A549 (cell line): ENCODE results near the gene RALGDS. TPM values are rescaled to one million over a fixed set of nuclear protein-coding genes. Genes with fewer than 3 reads are reported as not detected.
A peak's percentile ranks its signal among the peaks of the same experiment; 100 is the strongest.

Experiments used
- CBX2 ChIP-seq: fragments of 200-600 bp; sonication (generic); IDR thresholded peaks from 2 replicates; pipeline ENCODE4 v1.6.1; 2016; ENCODE audit warnings: low read depth, mild to moderate bottlenecking, borderline replicate concordance
- CBX8 ChIP-seq: fragments of 200-600 bp; sonication (generic); IDR thresholded peaks from 2 replicates; pipeline ENCODE4 v1.6.1; 2016
- CEBPB ChIP-seq, 2 experiments: fragments of >200 bp in 1 of 2; sonication (Bioruptor Twin) in 1 of 2; formaldehyde crosslinking in 1 of 2; IDR thresholded peaks; 2 replicates each; pipeline ENCODE4 v1.6.1; 2012 to 2016
- EHMT2 ChIP-seq: fragments of 200-600 bp; sonication (generic); IDR thresholded peaks from 2 replicates; pipeline ENCODE4 v1.6.1; 2016; ENCODE audit warnings: antibody characterized with exemption, low read depth, mild to moderate bottlenecking, moderate library complexity
- FOXS1 ChIP-seq: fragments of 250-450 bp; sonication (Bioruptor Pico); IDR thresholded peaks from 2 replicates; pipeline ENCODE4 v1.5.0; 2020; ENCODE audit warnings: mild to moderate bottlenecking, moderate library complexity
- HDAC2 ChIP-seq: fragments of 200-600 bp; sonication (generic); IDR thresholded peaks from 2 replicates; pipeline ENCODE4 v1.6.1; 2016
- HOXB5 ChIP-seq: fragments of 250-450 bp; sonication (Bioruptor Pico); IDR thresholded peaks from 2 replicates; pipeline ENCODE4 v1.5.0; 2020; ENCODE audit warnings: mild to moderate bottlenecking, moderate library complexity
- JUN ChIP-seq, 2 experiments: fragments of >200 bp; sonication (Bioruptor Twin); formaldehyde crosslinking; IDR thresholded peaks; 2 replicates in 1 of 2; 3 replicates in 1 of 2; pipeline ENCODE4 v1.6.1; 2016 to 2017
- KDM1A ChIP-seq: fragments of 200-600 bp; sonication (generic); IDR thresholded peaks from 2 replicates; pipeline ENCODE4 v1.6.1; 2016; ENCODE audit warnings: low read depth, mild to moderate bottlenecking
- KDM5A ChIP-seq: fragments of 200-600 bp; sonication (generic); IDR thresholded peaks from 2 replicates; pipeline ENCODE4 v1.6.1; 2016; ENCODE audit warnings: antibody characterized with exemption, mild to moderate bottlenecking
- MAFK ChIP-seq: fragments of 450-650 bp; IDR thresholded peaks from 2 replicates; pipeline ENCODE4 v1.6.1; 2014; ENCODE audit not compliant: partially characterized antibody
- MAZ ChIP-seq: fragments of 150-350 bp; IDR thresholded peaks from 2 replicates; pipeline ENCODE4 v1.6.1; 2014; ENCODE audit warnings: antibody characterized with exemption, low read depth, low read length, borderline replicate concordance
- NR3C1 ChIP-seq: fragments of >200 bp; sonication (Bioruptor Twin); formaldehyde crosslinking; IDR thresholded peaks from 3 replicates; pipeline ENCODE4 v1.6.1; 2017
- PHF8 ChIP-seq: fragments of 200-600 bp; sonication (generic); IDR thresholded peaks from 2 replicates; pipeline ENCODE4 v1.6.1; 2016; ENCODE audit warnings: low read depth, mild to moderate bottlenecking, antibody characterized with exemption, moderate library complexity, borderline replicate concordance
- RAD21 ChIP-seq, 2 experiments: fragments of >200 bp in 1 of 2; sonication (Bioruptor Twin) in 1 of 2; formaldehyde crosslinking in 1 of 2; IDR thresholded peaks in 1 of 2; conservative IDR thresholded peaks in 1 of 2; 2 replicates in 1 of 2; 3 replicates in 1 of 2; pipeline ENCODE4 v1.6.1; 2012 to 2018; ENCODE audit warnings: inconsistent platforms in 1 of 2
- RFX5 ChIP-seq: fragments of 450-650 bp; IDR thresholded peaks from 2 replicates; pipeline ENCODE4 v1.7.1; 2014; ENCODE audit warnings: antibody characterized with exemption, mild to moderate bottlenecking, moderate library complexity
- RNF2 ChIP-seq: fragments of 200-600 bp; sonication (generic); IDR thresholded peaks from 2 replicates; pipeline ENCODE4 v1.6.1; 2016; ENCODE audit warnings: low read depth, mild to moderate bottlenecking, antibody characterized with exemption, moderate library complexity, borderline replicate concordance
- SMC3 ChIP-seq: fragments of >200 bp; sonication (Bioruptor Twin); formaldehyde crosslinking; IDR thresholded peaks from 3 replicates; pipeline ENCODE4 v1.6.1; 2018; ENCODE audit warnings: inconsistent platforms
- ZC3H11A ChIP-seq: fragments of 450-650 bp; IDR thresholded peaks from 2 replicates; pipeline ENCODE4 v1.6.1; 2014; ENCODE audit warnings: antibody characterized with exemption, mild to moderate bottlenecking
- ZSCAN20 ChIP-seq: fragments of 250-450 bp; sonication (Bioruptor Pico); IDR thresholded peaks from 2 replicates; pipeline ENCODE4 v1.8.0; 2022; ENCODE audit warnings: mild to moderate bottlenecking, moderate library complexity
- polyA plus RNA-seq, 4 experiments: library from polyadenylated mRNA; depleted of rRNA in 3 of 4; stranded (reverse); fragments of >200 nt; fragmentation: RNase III in 1 of 4; extraction: RNeasy Plus Mini Kit Qiagen cat#74134 plus additional on column Dnase treatment in 1 of 4; gene quantifications; 2 replicates in 3 of 4; 3 replicates in 1 of 4; pipeline ENCODE4 v1.2.3, GENCODE V29; 2011 to 2017
- TF ChIP-seq, protein P1 (sequence below): IDR thresholded peaks from 2 replicates; pipeline ENCODE4 v1.6.1; 2012; ENCODE audit warnings: low read depth, borderline replicate concordance
- TF ChIP-seq, protein P2 (sequence below): IDR thresholded peaks from 2 replicates; pipeline ENCODE4 v1.6.1; 2012
- TF ChIP-seq, protein P3 (sequence below): fragments of >200 bp; sonication (Bioruptor Twin); formaldehyde crosslinking; IDR thresholded peaks from 3 replicates; pipeline ENCODE4 v1.5.1; 2016
- TF ChIP-seq, protein P4 (sequence below): fragments of 250-450 bp; sonication (Bioruptor Pico); IDR thresholded peaks from 2 replicates; pipeline ENCODE4 v1.5.0; 2021; ENCODE audit warnings: mild to moderate bottlenecking, moderate library complexity, borderline replicate concordance
- TF ChIP-seq, protein P5 (sequence below): IDR thresholded peaks from 2 replicates; pipeline ENCODE4 v1.6.1; 2012

RALGDS gene
- polyA plus RNA-seq, 2 of the 4 experiments (the other 2 are of a cell fraction) = 8.9 to 12.1 TPM

GRCh38 chr9:133133681-133134387 lies 12.8 kb upstream of the RALGDS start (continued):
- TF ChIP-seq, protein P1, sequence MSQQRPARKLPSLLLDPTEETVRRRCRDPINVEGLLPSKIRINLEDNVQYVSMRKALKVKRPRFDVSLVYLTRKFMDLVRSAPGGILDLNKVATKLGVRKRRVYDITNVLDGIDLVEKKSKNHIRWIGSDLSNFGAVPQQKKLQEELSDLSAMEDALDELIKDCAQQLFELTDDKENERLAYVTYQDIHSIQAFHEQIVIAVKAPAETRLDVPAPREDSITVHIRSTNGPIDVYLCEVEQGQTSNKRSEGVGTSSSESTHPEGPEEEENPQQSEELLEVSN = no peak
- TF ChIP-seq RAD21 (conservative IDR thresholded peaks at IDR 0.05 in 1 of 2, IDR thresholded peaks at IDR 0.05 in 1 of 2) = no peak
- TF ChIP-seq, protein P2, sequence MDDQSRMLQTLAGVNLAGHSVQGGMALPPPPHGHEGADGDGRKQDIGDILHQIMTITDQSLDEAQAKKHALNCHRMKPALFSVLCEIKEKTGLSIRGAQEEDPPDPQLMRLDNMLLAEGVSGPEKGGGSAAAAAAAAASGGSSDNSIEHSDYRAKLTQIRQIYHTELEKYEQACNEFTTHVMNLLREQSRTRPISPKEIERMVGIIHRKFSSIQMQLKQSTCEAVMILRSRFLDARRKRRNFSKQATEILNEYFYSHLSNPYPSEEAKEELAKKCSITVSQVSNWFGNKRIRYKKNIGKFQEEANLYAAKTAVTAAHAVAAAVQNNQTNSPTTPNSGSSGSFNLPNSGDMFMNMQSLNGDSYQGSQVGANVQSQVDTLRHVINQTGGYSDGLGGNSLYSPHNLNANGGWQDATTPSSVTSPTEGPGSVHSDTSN = peak; percentile 86
- TF ChIP-seq RNF2 = no peak
- TF ChIP-seq, protein P3, sequence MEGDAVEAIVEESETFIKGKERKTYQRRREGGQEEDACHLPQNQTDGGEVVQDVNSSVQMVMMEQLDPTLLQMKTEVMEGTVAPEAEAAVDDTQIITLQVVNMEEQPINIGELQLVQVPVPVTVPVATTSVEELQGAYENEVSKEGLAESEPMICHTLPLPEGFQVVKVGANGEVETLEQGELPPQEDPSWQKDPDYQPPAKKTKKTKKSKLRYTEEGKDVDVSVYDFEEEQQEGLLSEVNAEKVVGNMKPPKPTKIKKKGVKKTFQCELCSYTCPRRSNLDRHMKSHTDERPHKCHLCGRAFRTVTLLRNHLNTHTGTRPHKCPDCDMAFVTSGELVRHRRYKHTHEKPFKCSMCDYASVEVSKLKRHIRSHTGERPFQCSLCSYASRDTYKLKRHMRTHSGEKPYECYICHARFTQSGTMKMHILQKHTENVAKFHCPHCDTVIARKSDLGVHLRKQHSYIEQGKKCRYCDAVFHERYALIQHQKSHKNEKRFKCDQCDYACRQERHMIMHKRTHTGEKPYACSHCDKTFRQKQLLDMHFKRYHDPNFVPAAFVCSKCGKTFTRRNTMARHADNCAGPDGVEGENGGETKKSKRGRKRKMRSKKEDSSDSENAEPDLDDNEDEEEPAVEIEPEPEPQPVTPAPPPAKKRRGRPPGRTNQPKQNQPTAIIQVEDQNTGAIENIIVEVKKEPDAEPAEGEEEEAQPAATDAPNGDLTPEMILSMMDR = no peak
- TF ChIP-seq KDM5A = no peak
- TF ChIP-seq JUN (IDR thresholded peaks at IDR 0.05) = 0 out of 5 replicates have a peak, but pooled peaks of 1 of the 2 experiments have one; percentile 21
- TF ChIP-seq, protein P4, sequence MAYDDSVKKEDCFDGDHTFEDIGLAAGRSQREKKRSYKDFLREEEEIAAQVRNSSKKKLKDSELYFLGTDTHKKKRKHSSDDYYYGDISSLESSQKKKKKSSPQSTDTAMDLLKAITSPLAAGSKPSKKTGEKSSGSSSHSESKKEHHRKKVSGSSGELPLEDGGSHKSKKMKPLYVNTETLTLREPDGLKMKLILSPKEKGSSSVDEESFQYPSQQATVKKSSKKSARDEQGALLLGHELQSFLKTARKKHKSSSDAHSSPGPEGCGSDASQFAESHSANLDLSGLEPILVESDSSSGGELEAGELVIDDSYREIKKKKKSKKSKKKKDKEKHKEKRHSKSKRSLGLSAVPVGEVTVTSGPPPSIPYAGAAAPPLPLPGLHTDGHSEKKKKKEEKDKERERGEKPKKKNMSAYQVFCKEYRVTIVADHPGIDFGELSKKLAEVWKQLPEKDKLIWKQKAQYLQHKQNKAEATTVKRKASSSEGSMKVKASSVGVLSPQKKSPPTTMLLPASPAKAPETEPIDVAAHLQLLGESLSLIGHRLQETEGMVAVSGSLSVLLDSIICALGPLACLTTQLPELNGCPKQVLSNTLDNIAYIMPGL (CRISPR knock-in tag) = no peak
- no peak for TF ChIP-seq NR3C1
- no peak for TF ChIP-seq HDAC2
- no peak for TF ChIP-seq SMC3
- no peak for TF ChIP-seq KDM1A
- no peak for TF ChIP-seq MAFK
- TF ChIP-seq MAZ = no peak
- no peak for TF ChIP-seq ZSCAN20 (CRISPR knock-in tag)
- TF ChIP-seq HOXB5 (CRISPR knock-in tag) = no peak
- no peak for TF ChIP-seq RFX5
- no peak for TF ChIP-seq EHMT2
- no peak for TF ChIP-seq ZC3H11A
- TF ChIP-seq, protein P5, sequence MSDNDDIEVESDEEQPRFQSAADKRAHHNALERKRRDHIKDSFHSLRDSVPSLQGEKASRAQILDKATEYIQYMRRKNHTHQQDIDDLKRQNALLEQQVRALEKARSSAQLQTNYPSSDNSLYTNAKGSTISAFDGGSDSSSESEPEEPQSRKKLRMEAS = peak; percentile 86
- TF ChIP-seq CBX2 = no peak
- TF ChIP-seq FOXS1 (CRISPR knock-in tag) = no peak
- TF ChIP-seq CEBPB (IDR thresholded peaks at IDR 0.05) = no peak
- no peak for TF ChIP-seq CBX8
- TF ChIP-seq PHF8 = no peak
